ENCODE results near the gene SERPINI1. TPM values are rescaled to one million over a fixed set of nuclear protein-coding genes. Genes with fewer than 3 reads are reported as not detected.

The SERPINI1 gene
- total and polyA plus RNA-seq, 9 of the 15 experiments (the other 6 are each of a cell fraction or from before 2014, with no cell fraction given): 1.6 to 9.9 (median 3.5) TPM

GRCh38 chr3:167728632-167729323 lies 6.7 kb upstream of the SERPINI1 start (continued):
- TF ChIP-seq ZBTB26 (CRISPR knock-in tag; IDR thresholded peaks at IDR 0.05) (no peak), BRCA1 (IDR thresholded peaks at IDR 0.05) (no peak), BRCA1 (CRISPR knock-in tag; IDR thresholded peaks at IDR 0.05) (no peak), MAFK (IDR thresholded peaks at IDR 0.05; ENCODE audit: low read length) (peak; percentile 64), ZNF277 (CRISPR knock-in tag; IDR thresholded peaks at IDR 0.05; ENCODE audit: borderline replicate concordance) (no peak), ARID1B (IDR thresholded peaks at IDR 0.05) (peak; percentile 77), MLLT1 (IDR thresholded peaks at IDR 0.05) (peak; percentile 59 to 74; a peak in 2 of 4 replicates), ZNF696 (CRISPR knock-in tag; conservative IDR thresholded peaks at IDR 0.05) (no peak), ZNF609 (CRISPR knock-in tag; IDR thresholded peaks at IDR 0.05; ENCODE audit: borderline replicate concordance) (no peak), ATF1 (CRISPR knock-in tag; IDR thresholded peaks at IDR 0.05) (no peak), ATF1 (tag; IDR thresholded peaks at IDR 0.05) (peak; percentile 34; the same call in 1 of the 2 replicates), ZKSCAN1 (IDR thresholded peaks at IDR 0.05; ENCODE audit: low read depth, low read length) (no peak), PTBP1 (IDR thresholded peaks at IDR 0.05; ENCODE audit: low read depth, low read length) (no peak), ZNF764 (CRISPR knock-in tag; IDR thresholded peaks at IDR 0.05; ENCODE audit: low read depth) (no peak), DPF2 (IDR thresholded peaks at IDR 0.05) (peak; percentile 64; the same call in 1 of the 2 replicates), SRSF1 (IDR thresholded peaks at IDR 0.05; ENCODE audit: low read depth, low read length) (no peak), TSHZ1 (CRISPR knock-in tag; IDR thresholded peaks at IDR 0.05) (no peak)

Data from K562 (cell line).